HG03457 (cell line): ENCODE results near the gene EPHB2.

ENCODE experiments used
- ATAC-seq: cut with Tn5 transposase; IDR thresholded peaks from one replicate; pipeline ENCODE4 v1.9.1; 2021; ENCODE audit warnings: moderate number of reproducible peaks; ENCODE audit not compliant: unreplicated experiment

EPHB2 gene

DNA sequence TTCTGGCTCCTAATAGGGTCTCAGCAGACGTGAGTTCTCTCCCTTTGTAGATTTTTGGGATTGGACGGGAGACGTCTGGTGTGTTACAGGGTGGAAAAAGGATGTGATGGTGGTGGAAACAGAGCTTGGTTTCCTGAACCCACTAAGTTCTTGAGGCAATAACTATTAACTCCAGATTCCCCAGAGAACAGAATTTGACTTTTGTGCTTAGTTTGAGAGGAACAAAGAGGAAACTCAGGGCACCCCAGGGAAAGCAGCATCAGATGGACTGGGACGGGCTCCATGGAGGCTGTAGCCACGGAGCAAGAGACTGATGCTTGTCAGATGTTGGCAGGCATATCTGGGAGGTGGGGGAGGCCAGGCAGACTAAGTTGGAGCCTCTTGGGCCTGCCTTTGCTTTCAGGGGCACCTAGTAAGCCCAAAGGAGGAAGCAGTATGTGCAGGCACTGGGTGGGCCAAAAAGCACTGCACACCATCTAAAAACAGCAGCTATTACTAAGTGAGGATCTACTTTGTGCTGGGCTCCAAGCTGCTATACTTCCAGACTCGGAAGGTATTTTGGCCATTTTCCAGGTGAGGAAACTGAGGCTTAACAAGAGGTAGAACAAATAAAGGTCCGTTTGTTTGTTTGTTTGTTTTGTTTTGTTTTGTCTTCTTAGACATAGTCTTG, 66.9 kb downstream of the EPHB2 start:
- no peak for ATAC-seq

DNA sequence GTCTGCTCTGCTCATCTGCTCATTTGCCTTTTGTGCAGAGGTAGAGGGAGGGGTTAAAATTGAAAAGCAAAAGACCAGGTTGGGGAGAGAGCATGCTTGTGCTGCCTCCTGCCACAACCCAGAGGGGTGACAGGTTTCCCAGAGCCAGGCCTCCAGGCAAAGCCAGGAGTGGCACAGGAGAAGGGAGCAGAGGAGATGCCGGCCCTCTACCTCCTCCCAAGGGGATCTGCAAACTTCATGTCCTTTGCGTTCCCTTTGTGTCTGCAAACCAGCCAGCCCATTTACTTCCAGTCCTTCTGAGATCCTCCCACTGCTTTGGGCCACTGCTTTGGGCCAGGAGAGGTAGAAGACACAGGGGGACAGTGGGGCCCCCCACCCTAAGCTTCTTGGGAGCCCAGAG, 67.8 kb downstream of the EPHB2 start:
- ATAC-seq, result no peak

DNA sequence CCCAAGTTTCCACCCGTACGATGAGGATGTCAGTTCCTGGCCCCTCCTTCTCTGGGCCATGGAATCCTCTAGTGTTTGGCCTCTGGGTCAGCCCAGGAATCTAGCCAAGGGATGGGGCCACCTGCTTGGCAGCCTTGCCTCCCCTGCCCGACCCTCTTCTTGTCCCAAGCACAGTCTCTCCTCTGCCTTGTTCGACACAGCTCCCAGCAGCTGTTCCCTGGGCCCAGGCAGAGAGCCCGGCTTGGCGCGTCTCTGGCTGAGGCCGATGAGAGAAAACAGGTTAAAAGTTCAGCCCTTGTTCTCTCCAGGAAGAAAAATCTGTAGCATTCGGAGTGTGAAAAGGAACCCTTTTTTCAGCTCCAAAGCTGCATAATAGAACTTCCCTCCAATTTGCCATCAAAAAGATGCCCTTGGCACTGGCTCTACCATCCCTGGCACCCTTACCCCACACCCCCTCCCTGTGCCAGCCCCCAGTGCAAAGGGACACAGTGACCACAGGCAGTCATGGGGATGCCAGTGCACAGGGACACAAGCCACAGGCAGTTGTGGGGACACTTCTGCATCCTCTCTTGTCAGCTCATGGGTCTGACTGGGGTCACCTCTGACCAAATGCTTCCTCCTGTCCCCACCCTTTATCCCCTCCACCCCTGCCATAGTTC, 68.4 kb downstream of the EPHB2 start:
- ATAC-seq, result no peak

DNA sequence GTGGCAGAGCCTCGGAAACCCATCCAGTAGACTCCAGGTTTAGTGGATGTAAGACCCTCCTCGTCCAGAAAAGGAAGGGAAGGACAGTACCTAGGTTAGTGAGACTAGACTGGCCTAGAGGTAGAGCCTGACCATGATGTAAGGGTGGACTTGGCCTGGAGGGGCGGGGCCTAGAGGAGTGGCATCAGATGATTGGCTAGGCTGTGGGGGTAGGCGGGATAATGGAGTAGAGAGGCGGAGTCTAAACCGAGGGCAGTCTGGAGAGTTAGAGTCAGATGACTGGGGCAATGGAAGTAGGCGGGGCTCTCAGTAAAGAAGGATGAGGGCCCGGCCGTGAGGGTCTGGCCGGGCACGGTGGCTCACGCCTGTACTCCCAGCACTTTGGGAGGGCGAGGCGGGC, 70.1 kb downstream of the EPHB2 start:
- ATAC-seq, result no peak

DNA sequence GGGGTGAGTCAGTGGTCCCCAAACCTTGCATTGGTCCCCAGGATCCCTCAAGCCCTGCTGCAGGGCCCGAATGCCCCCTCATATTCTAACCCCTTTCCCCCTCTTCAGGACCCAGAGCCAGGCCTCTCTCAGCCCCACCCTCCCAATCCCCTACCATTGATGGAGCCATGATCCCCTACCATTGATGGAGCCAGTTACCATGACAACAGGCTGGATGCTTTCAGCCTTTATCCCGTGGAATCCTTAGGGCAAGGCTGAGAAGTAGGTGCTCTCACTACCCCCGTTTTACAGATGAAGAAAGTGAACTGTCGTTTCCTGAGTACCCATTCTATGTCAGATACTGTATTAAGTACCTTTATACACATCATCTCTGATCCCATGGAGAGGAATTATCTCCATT, 70.8 kb downstream of the EPHB2 start:
- ATAC-seq, result no peak

DNA sequence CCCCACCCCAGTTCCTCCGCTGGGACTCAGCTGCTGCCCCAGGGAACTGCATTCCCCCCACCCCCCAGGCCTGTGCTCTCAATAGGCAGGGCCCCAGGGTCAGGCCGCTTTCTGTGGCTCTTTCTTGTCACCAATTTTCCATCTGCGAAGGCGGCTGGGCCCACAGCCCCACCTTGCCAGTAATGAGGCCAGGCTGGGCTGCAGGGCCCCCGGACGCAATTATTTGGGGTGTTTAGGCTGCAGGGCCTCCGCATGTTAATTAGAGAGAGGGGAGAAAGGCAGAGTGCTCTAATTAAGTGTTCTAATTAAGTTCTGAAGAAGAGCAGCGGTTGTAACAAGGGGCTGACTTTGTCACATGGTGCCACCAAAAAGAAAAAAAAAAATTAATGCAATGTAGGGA, 71.8 kb downstream of the EPHB2 start:
- ATAC-seq, result no peak

DNA sequence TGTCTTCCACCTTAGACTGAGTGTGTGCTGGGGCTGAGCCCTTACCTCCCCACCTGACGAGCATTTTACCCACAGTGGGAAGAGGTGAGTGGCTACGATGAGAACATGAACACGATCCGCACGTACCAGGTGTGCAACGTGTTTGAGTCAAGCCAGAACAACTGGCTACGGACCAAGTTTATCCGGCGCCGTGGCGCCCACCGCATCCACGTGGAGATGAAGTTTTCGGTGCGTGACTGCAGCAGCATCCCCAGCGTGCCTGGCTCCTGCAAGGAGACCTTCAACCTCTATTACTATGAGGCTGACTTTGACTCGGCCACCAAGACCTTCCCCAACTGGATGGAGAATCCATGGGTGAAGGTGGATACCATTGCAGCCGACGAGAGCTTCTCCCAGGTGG, 73.7 kb downstream of the EPHB2 start:
- no peak for ATAC-seq

DNA sequence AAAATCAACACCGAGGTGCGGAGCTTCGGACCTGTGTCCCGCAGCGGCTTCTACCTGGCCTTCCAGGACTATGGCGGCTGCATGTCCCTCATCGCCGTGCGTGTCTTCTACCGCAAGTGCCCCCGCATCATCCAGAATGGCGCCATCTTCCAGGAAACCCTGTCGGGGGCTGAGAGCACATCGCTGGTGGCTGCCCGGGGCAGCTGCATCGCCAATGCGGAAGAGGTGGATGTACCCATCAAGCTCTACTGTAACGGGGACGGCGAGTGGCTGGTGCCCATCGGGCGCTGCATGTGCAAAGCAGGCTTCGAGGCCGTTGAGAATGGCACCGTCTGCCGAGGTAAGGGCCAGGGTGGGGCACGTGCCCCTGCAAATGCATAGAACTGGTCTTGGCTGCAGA, 74.1 kb downstream of the EPHB2 start:
- no peak for ATAC-seq

DNA sequence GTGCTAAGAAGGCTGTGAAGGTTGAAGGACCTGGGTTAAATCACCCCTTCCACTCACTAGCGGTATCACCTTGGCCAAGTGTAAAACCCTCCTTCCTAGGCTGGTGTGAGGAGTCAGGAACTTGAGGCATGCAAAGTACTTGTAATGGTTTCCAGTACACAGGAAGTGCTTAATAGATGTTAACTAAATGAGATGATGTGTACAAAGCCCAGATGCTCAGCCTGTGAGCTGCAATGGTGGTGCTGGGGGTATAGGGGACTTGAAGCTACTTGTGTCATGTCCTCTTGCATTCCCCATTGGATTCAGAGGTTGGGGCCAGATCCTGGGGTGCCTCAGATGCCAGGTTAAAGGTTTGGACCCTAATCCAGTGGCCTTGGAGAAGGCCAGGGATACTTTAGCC, 75.5 kb downstream of the EPHB2 start:
- ATAC-seq, result no peak

DNA sequence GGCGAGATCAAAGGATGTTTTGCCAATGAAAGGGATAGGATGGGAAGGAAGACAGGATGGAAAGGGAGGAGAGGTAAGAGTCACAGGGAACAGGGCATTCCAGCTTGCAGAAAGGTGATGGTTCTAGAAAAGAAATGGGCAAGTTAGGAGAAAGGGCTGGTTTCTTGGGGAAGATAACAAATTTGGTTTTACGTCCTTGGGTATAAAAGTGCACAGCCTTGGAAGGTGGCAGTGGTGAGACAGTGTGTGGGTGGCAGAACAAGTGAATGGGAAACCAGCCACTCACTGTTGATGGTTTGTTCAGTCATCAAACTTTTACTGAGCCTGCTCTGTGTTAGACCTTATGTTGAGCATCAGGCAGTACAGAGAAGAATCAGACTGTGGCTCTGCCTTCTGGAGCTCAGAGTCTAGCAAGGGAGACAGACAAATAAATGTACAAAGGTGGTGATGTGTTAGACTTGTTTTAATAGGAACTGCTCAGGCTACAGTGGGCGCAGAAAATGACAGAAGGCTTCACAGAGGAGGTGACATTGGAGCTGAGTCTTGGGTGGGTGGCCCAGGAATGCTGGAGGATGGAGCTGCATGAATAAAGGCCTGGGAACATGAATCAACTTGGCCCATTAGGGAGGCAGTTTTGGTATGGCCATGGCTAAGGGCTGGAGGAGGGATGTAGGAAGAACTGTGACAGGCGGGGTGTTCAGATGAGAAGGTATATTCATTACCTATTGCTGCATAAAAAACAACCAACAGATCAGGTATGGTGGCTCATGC, 76.3 kb downstream of the EPHB2 start:
- no peak for ATAC-seq

DNA sequence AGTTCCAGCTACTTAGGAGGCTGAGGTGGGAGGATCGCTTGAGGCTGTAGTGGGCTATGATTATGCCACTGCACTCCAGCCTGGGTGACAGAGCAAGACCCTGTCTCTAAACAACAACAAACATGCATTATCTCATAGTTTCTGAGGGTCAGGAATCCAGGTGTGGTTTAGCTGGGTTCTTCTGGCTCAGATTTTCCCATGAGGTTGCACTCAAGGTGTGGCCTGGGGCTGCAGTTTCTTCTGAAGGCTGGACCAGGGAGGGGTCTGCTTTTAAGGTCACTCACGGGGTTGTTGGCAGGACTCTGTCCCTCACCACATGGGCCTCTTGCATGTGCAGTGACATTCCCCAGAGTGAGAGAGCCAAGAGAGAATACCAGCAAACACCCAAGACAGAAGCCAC, 77.0 kb downstream of the EPHB2 start:
- no peak for ATAC-seq

DNA sequence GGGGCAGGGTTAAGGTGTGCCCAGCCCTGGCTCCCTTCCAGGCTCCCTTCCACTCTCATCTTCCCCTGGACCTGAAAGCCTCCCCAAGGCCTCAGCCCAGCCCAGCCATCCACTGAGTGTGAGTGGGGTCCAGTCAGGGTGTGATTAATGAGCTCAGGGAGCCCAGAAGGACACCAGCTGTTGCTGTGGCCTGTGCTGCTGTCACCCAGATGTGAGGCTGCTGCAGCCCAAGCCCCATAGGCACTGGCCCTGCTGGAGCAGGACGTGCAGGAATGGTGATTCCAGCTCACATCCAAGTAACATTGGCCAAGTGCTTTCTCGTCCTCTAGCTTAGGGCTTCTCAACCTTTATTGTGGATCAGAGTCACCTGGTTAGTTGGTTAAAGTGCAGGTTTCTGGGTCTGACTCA, 77.6 kb downstream of the EPHB2 start:
- ATAC-seq, result no peak

DNA sequence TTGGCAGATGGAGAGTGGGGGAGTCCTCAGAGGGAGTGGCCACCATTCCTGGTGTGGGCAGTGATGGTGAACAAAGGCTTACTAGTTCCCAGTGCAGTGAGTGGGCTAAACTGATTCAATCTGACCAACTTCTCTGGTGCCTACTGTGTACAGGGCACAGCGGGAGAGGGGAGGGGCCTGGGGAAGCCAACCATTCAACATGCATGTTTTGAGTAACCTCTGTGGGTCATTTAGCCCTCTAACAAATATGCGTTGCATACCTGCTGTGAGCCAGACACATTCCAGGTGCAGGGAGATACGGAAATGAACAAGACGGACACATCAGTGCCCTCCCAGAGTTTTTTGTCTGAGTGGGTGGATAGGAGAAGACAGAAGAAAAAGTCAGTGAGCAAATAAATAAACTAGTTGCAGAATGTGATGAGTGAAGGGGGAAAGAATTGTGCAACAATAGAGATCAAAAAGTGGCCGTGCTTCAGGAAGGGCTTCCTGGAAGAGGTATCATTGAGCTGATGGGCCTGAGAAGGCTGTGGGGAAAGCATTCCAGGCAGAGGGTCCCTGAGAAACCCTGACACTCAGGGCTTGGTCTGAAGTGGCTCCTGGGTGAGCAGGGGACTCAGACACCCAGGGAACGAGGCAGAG, 78.8 kb downstream of the EPHB2 start:
- no peak for ATAC-seq

DNA sequence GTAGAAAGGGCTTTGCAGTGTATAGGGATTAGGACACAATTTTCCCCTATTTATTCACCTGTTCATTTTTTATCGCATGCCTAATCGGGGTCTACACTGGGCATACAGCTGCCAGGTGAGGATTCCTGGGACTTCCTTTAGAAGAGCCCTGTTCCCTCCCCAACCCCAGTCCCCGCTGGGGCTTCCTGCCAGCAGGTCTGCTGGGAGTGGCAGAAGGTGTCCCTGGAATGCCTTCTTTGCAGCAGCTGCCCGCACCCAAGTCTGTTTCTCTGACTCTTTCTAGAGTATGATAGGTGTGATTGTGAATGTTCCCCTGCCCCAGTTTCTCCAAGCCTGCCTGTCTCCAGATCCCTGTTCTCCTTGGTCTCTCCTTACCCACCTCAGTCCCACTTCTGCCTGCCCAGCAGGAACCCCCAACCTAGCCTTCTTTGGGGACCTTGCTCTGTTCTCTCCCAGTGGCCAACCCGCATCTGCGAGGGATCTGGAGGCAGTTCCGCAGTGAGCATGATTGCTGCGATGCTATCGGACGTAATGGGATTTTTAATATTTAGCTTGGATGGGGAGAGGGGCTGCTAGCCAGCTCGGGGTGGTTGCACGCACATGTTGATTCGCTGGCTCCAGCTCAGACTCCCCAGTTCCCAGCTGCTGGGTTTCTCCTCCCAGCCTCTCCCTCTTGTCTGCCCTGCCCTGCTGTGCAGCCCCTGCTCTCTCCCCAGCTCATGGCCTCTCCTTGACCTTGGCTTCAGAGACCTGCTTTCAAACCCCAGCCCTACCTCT, 79.8 kb downstream of the EPHB2 start:
- ATAC-seq, result no peak

DNA sequence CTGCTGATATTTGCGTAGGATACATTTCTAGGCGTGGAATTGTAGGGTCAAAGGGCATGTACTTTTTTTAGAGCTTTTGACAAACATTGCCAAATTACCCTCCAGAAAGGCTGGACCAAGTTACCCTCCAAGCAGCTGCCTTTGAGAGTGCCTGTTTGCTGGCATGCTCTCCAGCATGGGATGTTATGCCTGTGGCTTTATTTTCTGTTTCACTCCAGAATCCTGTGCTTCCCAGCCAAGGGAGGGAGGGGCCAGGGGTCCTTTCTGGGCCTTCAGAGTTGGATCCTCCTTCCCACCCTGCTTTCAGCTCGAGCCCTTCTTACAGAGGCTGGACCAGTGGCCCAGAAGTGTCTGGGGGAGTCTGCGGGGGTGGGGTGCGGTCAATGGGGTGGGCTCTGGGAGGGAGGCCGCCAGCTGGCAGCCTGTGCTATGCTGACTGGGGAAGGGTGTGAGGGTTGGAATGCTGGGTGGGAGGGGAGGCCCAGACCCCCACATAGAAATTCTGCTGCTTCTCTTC, 81.2 kb downstream of the EPHB2 start:
- ATAC-seq, result no peak

DNA sequence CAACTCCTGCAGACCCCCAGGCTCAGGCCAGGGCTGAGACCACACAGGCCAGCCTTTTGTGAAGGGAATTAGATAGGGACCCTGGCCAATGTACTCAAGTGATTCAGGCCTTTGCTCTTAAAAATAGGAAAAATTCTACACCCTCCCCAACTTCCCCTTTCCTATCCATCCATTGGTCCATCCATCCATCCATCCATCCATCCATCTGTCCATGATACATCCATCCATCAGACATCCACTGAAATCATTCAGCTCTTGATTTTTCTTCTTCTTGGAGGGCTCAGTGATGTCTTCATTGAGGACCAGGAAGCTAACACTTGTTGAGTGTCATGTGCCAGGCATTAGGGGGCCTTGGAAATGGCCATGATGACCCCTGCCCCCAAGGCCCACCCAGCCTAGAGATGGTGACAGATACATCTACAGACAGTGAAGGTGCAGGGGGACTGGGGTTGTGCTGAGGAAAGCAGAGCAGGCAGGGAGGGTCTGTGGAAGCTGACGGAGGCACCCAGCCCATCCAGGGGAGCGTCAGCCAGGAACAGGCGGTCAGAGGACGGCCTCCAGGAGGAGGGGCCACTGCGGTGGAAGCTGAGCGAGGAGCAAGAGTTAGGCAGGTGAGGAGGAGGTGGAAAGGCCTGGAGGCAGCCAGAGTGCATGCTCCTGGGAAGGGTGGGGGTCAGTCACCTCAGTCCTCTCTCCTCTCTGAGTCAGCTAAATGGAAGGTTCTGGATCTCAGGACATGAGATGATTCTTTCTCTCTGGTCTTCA, 81.9 kb downstream of the EPHB2 start:
- no peak for ATAC-seq

DNA sequence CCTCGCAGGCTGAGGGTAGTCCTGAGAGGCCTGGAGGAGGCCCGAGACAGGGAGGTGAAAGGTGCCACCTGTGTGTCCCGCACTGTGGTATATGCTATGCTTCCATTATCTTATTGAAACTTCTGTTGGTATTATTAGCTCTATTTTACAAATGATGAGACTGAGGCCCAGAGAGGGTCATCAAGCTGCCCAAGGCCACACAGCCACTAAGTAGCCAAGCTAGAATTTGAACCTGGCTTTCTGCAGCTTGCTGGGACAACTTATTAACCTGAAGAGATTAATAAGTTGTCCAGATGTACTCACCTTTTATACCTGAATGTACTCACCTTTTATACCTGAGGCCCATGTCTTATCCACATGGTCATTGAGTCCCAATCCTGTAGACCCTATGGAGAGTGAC, 83.0 kb downstream of the EPHB2 start:
- ATAC-seq, result no peak

DNA sequence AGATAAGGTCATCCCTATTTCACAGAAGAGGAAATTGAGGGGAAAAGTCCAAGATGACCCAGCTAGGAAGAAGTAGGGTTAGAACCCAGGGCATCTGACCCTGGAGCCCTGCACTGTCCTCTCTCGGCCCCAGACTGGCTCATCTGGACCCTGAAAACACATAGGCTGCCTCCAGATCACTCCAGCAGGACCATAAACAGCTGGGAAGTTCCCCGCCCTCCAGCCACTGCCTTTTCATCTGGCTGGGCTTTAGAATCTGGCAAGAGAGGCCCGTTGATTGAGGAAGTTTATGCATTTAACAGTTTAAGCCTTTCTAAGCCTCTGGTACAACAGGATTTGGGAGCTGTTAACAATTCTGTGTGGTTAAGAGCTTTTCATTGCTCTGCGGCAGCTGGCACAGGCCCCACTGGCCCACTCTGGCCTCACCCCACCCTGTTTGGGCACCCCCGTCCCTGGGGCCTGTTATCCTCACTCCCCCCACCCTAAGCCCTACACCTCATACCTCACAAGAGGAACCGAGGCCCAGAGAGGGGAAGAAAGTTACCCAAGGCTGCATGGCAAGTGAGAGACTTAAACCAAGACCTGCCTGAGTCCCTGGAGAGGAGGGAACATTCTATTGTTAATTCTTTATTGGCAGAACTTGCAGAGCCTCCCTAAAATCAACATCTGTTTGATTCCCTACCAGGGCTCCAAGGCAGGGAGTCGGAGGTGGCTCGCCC, 84.2 kb downstream of the EPHB2 start:
- no peak for ATAC-seq

DNA sequence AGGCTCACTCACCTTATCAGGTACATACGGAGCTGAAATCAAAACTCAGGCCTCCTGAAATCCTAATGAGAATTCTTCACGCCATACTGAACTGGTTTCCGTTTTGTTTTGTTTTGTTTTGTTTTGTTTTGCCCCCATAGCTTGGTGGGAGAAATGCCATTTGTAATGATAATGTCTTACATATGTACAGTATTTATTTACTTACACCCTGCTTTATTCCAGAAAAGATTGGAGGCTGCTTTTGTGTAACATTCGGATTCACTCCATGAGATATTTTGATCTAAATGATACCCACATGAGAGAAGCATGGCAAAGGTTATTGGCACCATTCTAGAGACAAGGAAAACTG, 84.7 kb downstream of the EPHB2 start:
- no peak for ATAC-seq

DNA sequence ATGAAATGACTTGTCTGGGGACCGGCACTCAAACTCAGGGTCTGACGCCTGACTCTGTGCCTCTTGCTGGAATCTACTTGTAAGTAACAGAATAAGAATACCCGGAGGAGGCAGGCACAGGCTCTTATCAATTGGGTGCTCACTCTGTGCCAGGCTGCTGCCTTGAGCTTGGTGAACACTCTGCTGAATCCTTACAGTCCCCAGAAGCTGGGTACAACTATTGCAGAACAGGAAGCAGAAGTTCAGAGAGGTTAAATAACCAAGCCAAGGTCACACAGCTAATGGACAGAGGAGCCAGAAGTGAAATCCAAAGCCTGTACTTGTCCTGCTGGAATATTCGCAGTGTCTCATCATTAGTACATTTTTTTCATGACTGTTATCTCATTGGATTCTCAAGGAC, 86.0 kb downstream of the EPHB2 start:
- no peak for ATAC-seq
